HG02943 (cell line): ENCODE data around the gene FARP1.

ENCODE experiments used
- ATAC-seq: cut with Tn5 transposase; IDR thresholded peaks from one replicate; pipeline ENCODE4 v1.9.1; 2021; ENCODE audit warnings: mild to moderate bottlenecking, low read depth, moderate library complexity; ENCODE audit not compliant: unreplicated experiment

FARP1 gene

GRCh38 chr13:98322091-98322718 lies 179.3 kb downstream of the FARP1 start:
- no peak for ATAC-seq

- ATAC-seq, result no peak
Measured at GRCh38 chr13:98324105-98324504, 181.2 kb downstream of the FARP1 start.

- ATAC-seq, result no peak
Measured at GRCh38 chr13:98325724-98326123, 182.8 kb downstream of the FARP1 start.

GRCh38 chr13:98326291-98326690 lies 183.4 kb downstream of the FARP1 start:
- ATAC-seq, result no peak

- ATAC-seq, result no peak
Measured at GRCh38 chr13:98327371-98328270, 184.7 kb downstream of the FARP1 start.

- ATAC-seq, result no peak
Measured at GRCh38 chr13:98328511-98328910, 185.6 kb downstream of the FARP1 start.

- ATAC-seq, result no peak
Measured at GRCh38 chr13:98332222-98332621, 189.3 kb downstream of the FARP1 start.

GRCh38 chr13:98332691-98333090 lies 189.8 kb downstream of the FARP1 start:
- no peak for ATAC-seq

- no peak for ATAC-seq
Measured at GRCh38 chr13:98333486-98333885, 190.6 kb downstream of the FARP1 start.

- no peak for ATAC-seq
Measured at GRCh38 chr13:98334620-98335205, 191.8 kb downstream of the FARP1 start.

- no peak for ATAC-seq
Measured at GRCh38 chr13:98335721-98336120, 192.8 kb downstream of the FARP1 start.

- ATAC-seq, result no peak
Measured at GRCh38 chr13:98338310-98338709, 195.4 kb downstream of the FARP1 start.

GRCh38 chr13:98339684-98340425 lies 197.0 kb downstream of the FARP1 start:
- ATAC-seq, result no peak

GRCh38 chr13:98342953-98343352 lies 200.1 kb downstream of the FARP1 start:
- ATAC-seq, result no peak

- no peak for ATAC-seq
Measured at GRCh38 chr13:98343461-98343860, 200.6 kb downstream of the FARP1 start.

GRCh38 chr13:98344392-98344791 lies 201.5 kb downstream of the FARP1 start:
- no peak for ATAC-seq

- ATAC-seq, result no peak
Measured at GRCh38 chr13:98345107-98345935, 202.4 kb downstream of the FARP1 start.

GRCh38 chr13:98346904-98347636 lies 204.2 kb downstream of the FARP1 start:
- no peak for ATAC-seq

GRCh38 chr13:98347756-98348155 lies 204.9 kb downstream of the FARP1 start:
- no peak for ATAC-seq
